A549 (cell line): Measurements from ENCODE around the gene NEK5. TPM values are rescaled to one million over a fixed set of nuclear protein-coding genes. Genes with fewer than 3 reads are reported as not detected.

Experiments used
- ATAC-seq, 2 experiments: fragments of 200-7000 bp in 1 of 2; fragments of >200 bp in 1 of 2; cut with Nextera tagmentation in 1 of 2; cut with Tn5 transposase in 1 of 2; 3 replicates each; pipeline versions ENCODE4 v1.8.0 to v1.9.1; 2018 to 2020; ENCODE audit warnings: mild to moderate bottlenecking in 1 of 2, moderate library complexity in 1 of 2
- CTCF ChIA-PET: fragments of 300-600 bp; sonication (Branson Sonifier 250); formaldehyde crosslinking; extraction: SDS; loops from one replicate; lab custom pipeline; 2021; ENCODE audit warnings: antibody characterized with exemption, inconsistent platforms; lab: Yijun Ruan, JAX
- POLR2A ChIA-PET: fragments of 350-600 bp; formaldehyde crosslinking; extraction: SDS; loops from one replicate; lab custom pipeline; 2021; ENCODE audit warnings: antibody characterized with exemption, inconsistent platforms; lab: Yijun Ruan, JAX
- DNase-seq, 2 experiments: peaks; one replicate each; pipeline versions ENCODE4 v3.0.0 to v3.0.0-alpha.2; 2011 to 2016; ENCODE audit warnings: low read depth in 1 of 2, low spot score in 1 of 2
- FAIRE-seq: peaks from 2 replicates; lab custom pipeline; 2011; peaks lifted over from hg19 to GRCh38; lab: Jason Lieb, UNC
- H3K27ac ChIP-seq, 2 experiments: fragments of >200 bp; sonication (Bioruptor Twin); formaldehyde crosslinking; 3 replicates each; pipeline ENCODE4 v1.5.1; 2016 to 2017
- H3K4me1 ChIP-seq: fragments of >200 bp; sonication (Bioruptor Twin); formaldehyde crosslinking; 3 replicates; pipeline ENCODE4 v1.6.1; 2016
- H3K4me2 ChIP-seq: fragments of >200 bp; sonication (Bioruptor Twin); formaldehyde crosslinking; 3 replicates; pipeline ENCODE4 v1.6.1; 2016
- H3K4me3 ChIP-seq: fragments of >200 bp; sonication (Bioruptor Twin); formaldehyde crosslinking; 3 replicates; pipeline ENCODE4 v1.5.1; 2016
- H3K9me3 ChIP-seq: fragments of >200 bp; sonication (Bioruptor Twin); formaldehyde crosslinking; 3 replicates; pipeline ENCODE4 v1.6.1; 2016
- CBX2 ChIP-seq: fragments of 200-600 bp; sonication (generic); IDR thresholded peaks from 2 replicates; pipeline ENCODE4 v1.6.1; 2016; ENCODE audit warnings: low read depth, mild to moderate bottlenecking, borderline replicate concordance
- CBX8 ChIP-seq: fragments of 200-600 bp; sonication (generic); IDR thresholded peaks from 2 replicates; pipeline ENCODE4 v1.6.1; 2016
- CEBPB ChIP-seq, 2 experiments: fragments of >200 bp in 1 of 2; sonication (Bioruptor Twin) in 1 of 2; formaldehyde crosslinking in 1 of 2; IDR thresholded peaks; 2 replicates each; pipeline ENCODE4 v1.6.1; 2012 to 2016
- CHD4 ChIP-seq: fragments of 200-600 bp; sonication (generic); IDR thresholded peaks from 2 replicates; pipeline ENCODE4 v1.6.1; 2016; ENCODE audit warnings: antibody characterized with exemption, mild to moderate bottlenecking, borderline replicate concordance
- EHMT2 ChIP-seq: fragments of 200-600 bp; sonication (generic); IDR thresholded peaks from 2 replicates; pipeline ENCODE4 v1.6.1; 2016; ENCODE audit warnings: antibody characterized with exemption, low read depth, mild to moderate bottlenecking, moderate library complexity
- HOXA7 ChIP-seq: fragments of 250-450 bp; sonication (Bioruptor Pico); IDR thresholded peaks from 2 replicates; pipeline ENCODE4 v1.5.0; 2020; ENCODE audit warnings: mild to moderate bottlenecking, moderate library complexity
- HOXB13 ChIP-seq: fragments of 250-450 bp; sonication (Bioruptor Pico); IDR thresholded peaks from 2 replicates; pipeline ENCODE4 v1.5.0; 2020; ENCODE audit warnings: low read depth, mild to moderate bottlenecking, moderate library complexity
- HOXB5 ChIP-seq: fragments of 250-450 bp; sonication (Bioruptor Pico); IDR thresholded peaks from 2 replicates; pipeline ENCODE4 v1.5.0; 2020; ENCODE audit warnings: mild to moderate bottlenecking, moderate library complexity
- JUNB ChIP-seq: fragments of >200 bp; sonication (Bioruptor Twin); formaldehyde crosslinking; IDR thresholded peaks from 2 replicates; pipeline ENCODE4 v1.6.1; 2016
- KDM5A ChIP-seq: fragments of 200-600 bp; sonication (generic); IDR thresholded peaks from 2 replicates; pipeline ENCODE4 v1.6.1; 2016; ENCODE audit warnings: antibody characterized with exemption, mild to moderate bottlenecking
- NPAS2 ChIP-seq: fragments of 250-450 bp; sonication (Bioruptor Pico); IDR thresholded peaks from 2 replicates; pipeline ENCODE4 v1.8.0; 2022; ENCODE audit warnings: mild to moderate bottlenecking, moderate library complexity, borderline replicate concordance
- NR3C1 ChIP-seq: fragments of >200 bp; sonication (Bioruptor Twin); formaldehyde crosslinking; IDR thresholded peaks from 3 replicates; pipeline ENCODE4 v1.6.1; 2017
- PHF8 ChIP-seq: fragments of 200-600 bp; sonication (generic); IDR thresholded peaks from 2 replicates; pipeline ENCODE4 v1.6.1; 2016; ENCODE audit warnings: low read depth, mild to moderate bottlenecking, antibody characterized with exemption, moderate library complexity, borderline replicate concordance
- POLR2AphosphoS2 ChIP-seq: conservative IDR thresholded peaks from 2 replicates; pipeline ENCODE4 v1.6.1; 2012; ENCODE audit warnings: low read length, improper control_type of control experiment, inconsistent platforms
- RAD21 ChIP-seq, 2 experiments: fragments of >200 bp in 1 of 2; sonication (Bioruptor Twin) in 1 of 2; formaldehyde crosslinking in 1 of 2; IDR thresholded peaks in 1 of 2; conservative IDR thresholded peaks in 1 of 2; 2 replicates in 1 of 2; 3 replicates in 1 of 2; pipeline ENCODE4 v1.6.1; 2012 to 2018; ENCODE audit warnings: inconsistent platforms in 1 of 2
- RNF2 ChIP-seq: fragments of 200-600 bp; sonication (generic); IDR thresholded peaks from 2 replicates; pipeline ENCODE4 v1.6.1; 2016; ENCODE audit warnings: low read depth, mild to moderate bottlenecking, antibody characterized with exemption, moderate library complexity, borderline replicate concordance
- ZFP36 ChIP-seq: fragments of 450-650 bp; IDR thresholded peaks from 2 replicates; pipeline ENCODE4 v1.6.1; 2014; ENCODE audit warnings: borderline replicate concordance; ENCODE audit not compliant: partially characterized antibody
- ZNF302 ChIP-seq: fragments of 250-450 bp; sonication (Bioruptor Pico); IDR thresholded peaks from 2 replicates; pipeline ENCODE4 v1.9.0; 2021; ENCODE audit warnings: inconsistent platforms, mild to moderate bottlenecking, moderate library complexity
- ZSCAN20 ChIP-seq: fragments of 250-450 bp; sonication (Bioruptor Pico); IDR thresholded peaks from 2 replicates; pipeline ENCODE4 v1.8.0; 2022; ENCODE audit warnings: mild to moderate bottlenecking, moderate library complexity
- WGBS: methylation state at CpG from one replicate; pipeline ENCODE4 v1.1.6; 2017; ENCODE audit errors: missing lambda C conversion rate; 5-methylcytosine and 5-hydroxymethylcytosine counted together
- polyA plus RNA-seq, 4 experiments: library from polyadenylated mRNA; depleted of rRNA in 3 of 4; stranded (reverse); fragments of >200 nt; fragmentation: RNase III in 1 of 4; extraction: RNeasy Plus Mini Kit Qiagen cat#74134 plus additional on column Dnase treatment in 1 of 4; gene quantifications; 2 replicates in 3 of 4; 3 replicates in 1 of 4; pipeline ENCODE4 v1.2.3, GENCODE V29; 2011 to 2017
- TF ChIP-seq, protein P1 (sequence below): IDR thresholded peaks from 2 replicates; pipeline ENCODE4 v1.6.1; 2012; ENCODE audit warnings: low read depth, borderline replicate concordance
- TF ChIP-seq, protein P2 (sequence below): fragments of >200 bp; sonication (Bioruptor Twin); formaldehyde crosslinking; IDR thresholded peaks from 3 replicates; pipeline ENCODE4 v1.5.1; 2016
- TF ChIP-seq, protein P3 (sequence below): fragments of 450-650 bp; IDR thresholded peaks from 2 replicates; pipeline ENCODE4 v1.6.1; 2014; ENCODE audit warnings: antibody characterized with exemption
- TF ChIP-seq, protein P4 (sequence below): fragments of 150-350 bp; IDR thresholded peaks from 2 replicates; pipeline ENCODE4 v1.6.1; 2014; ENCODE audit warnings: low read depth, mild to moderate bottlenecking, low read length

NEK5 gene
- polyA plus RNA-seq, 2 of the 4 experiments (the other 2 are of a cell fraction): 0.08 to 0.23 TPM

DNA sequence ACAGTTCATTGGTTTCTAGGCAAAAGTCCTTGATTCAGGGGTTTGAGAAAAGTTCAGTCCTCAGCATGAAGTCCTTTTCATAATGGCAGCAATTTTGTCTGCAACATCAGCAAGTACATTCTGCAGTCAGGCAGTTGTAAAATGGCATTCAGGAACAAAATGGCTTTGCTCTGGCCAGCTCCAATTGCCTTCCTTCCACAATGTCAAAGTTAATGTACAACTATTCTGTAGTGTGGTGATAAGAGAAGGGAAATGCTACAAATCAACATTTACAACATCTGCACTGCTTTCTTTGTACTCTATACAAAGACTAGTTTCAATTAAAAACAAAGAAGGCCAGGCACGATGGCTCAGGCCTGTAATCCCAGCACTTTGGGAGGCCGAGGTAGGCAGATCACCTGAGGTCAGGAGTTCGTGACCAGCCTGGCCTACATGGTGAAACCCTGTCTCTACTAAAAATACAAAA is 32.3 kb upstream of the NEK5 start:
- CTCF ChIA-PET: interaction anchor here (1.4 kb wide), 1 partner anchor 11 kb away, joined by 5 read pairs; no protein-coding TSS in a partner anchor
- TF ChIP-seq CEBPB (IDR thresholded peaks at IDR 0.05) (no peak), JUNB (no peak), ZFP36 (no peak), HOXB13 (CRISPR knock-in tag) (no peak), CBX2 (no peak), NPAS2 (CRISPR knock-in tag) (no peak), ZNF302 (no peak), RAD21 (conservative IDR thresholded peaks at IDR 0.05 in 1 of 2, IDR thresholded peaks at IDR 0.05 in 1 of 2) (no peak), CHD4 (no peak), PHF8 (no peak), HOXB5 (CRISPR knock-in tag) (no peak), HOXA7 (no peak), NR3C1 (no peak), RNF2 (no peak)
- TF ChIP-seq, protein P1, sequence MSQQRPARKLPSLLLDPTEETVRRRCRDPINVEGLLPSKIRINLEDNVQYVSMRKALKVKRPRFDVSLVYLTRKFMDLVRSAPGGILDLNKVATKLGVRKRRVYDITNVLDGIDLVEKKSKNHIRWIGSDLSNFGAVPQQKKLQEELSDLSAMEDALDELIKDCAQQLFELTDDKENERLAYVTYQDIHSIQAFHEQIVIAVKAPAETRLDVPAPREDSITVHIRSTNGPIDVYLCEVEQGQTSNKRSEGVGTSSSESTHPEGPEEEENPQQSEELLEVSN: no peak
- TF ChIP-seq, protein P2, sequence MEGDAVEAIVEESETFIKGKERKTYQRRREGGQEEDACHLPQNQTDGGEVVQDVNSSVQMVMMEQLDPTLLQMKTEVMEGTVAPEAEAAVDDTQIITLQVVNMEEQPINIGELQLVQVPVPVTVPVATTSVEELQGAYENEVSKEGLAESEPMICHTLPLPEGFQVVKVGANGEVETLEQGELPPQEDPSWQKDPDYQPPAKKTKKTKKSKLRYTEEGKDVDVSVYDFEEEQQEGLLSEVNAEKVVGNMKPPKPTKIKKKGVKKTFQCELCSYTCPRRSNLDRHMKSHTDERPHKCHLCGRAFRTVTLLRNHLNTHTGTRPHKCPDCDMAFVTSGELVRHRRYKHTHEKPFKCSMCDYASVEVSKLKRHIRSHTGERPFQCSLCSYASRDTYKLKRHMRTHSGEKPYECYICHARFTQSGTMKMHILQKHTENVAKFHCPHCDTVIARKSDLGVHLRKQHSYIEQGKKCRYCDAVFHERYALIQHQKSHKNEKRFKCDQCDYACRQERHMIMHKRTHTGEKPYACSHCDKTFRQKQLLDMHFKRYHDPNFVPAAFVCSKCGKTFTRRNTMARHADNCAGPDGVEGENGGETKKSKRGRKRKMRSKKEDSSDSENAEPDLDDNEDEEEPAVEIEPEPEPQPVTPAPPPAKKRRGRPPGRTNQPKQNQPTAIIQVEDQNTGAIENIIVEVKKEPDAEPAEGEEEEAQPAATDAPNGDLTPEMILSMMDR: no peak
- H3K4me2 ChIP-seq: no peak overlapping the region
- DNase-seq (no peak), FAIRE-seq (no peak), ATAC-seq (no peak)
- no peak overlapping the region for H3K4me3 ChIP-seq
- POLR2A ChIA-PET: no interaction called here
- H3K27ac ChIP-seq: no peak overlapping the region
- WGBS: 91% methylated on average over 3 of the region's 3 CpGs
- no peaks in the 10 kb centered on the region for H3K9me3 ChIP-seq
- H3K4me1 ChIP-seq: peaks cover 5% of the 10 kb centered on the region; the same call in 2 of the 3 replicates

DNA sequence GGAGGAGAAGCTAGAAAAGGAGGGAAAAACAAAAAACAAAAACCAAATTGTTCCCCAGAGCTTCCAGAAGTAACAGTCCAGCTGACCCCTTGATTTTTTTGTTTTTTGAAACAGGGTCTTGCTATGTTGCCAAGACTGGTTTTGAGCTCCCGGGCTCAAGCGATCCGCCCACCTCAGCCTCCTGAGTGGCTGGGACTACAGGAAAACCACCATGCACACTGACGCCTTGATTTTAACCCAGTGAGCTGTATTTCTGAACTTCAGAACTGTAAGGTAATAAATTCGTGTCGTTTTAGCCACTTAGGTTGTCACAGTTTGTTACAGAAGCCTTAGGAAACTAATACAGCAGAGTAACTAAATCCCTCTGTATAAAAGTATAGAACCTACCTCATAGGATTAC is 31.6 kb upstream of the NEK5 start:
- ATAC-seq (no peak), FAIRE-seq (no peak), DNase-seq (no peak)
- 88% methylated on average over 6 of the region's 6 CpGs for WGBS
- H3K27ac ChIP-seq: no peak overlapping the region
- no peak overlapping the region for H3K4me2 ChIP-seq
- no peak overlapping the region for H3K4me3 ChIP-seq
- CTCF ChIA-PET: interaction anchor here (1.4 kb wide), 1 partner anchor 11 kb away, joined by 5 read pairs; no protein-coding TSS in a partner anchor
- TF ChIP-seq, protein P1: no peak
- TF ChIP-seq ZFP36: no peak
- H3K4me1 ChIP-seq: peaks cover 5% of the 10 kb centered on the region; the same call in 2 of the 3 replicates
- POLR2A ChIA-PET: no interaction called here
- H3K9me3 ChIP-seq: no peaks in the 10 kb centered on the region

DNA sequence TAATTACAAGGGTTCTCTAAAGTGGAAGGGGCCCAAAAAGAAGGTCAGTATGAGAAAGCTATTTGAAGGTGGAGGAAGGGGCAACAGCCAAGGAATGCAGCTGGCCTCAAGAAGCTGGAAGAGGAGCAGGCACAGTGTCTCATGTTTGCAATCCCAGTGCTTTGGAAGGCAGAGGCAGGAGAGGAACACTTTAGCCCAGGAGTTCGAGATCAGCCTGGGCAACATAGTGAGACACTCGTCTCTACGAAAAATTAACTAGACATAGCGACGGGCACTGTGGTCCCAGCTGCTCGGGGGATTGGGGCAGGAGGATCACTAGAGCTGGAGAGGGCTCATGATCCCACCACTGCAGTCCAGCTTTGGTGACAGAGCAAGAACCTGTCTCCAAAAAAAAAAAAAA is 31.2 kb upstream of the NEK5 start:
- FAIRE-seq: no peak
- H3K27ac ChIP-seq: peak overlapping the region in 1 of 2 experiments; percentile 99; a peak in 3 of 6 replicates
- CTCF ChIA-PET: interaction anchor here (0.5 to 1.4 kb wide), 2 partner anchors 12 to 65 kb away, joined by 3 to 5 read pairs; no protein-coding TSS in a partner anchor
- no peak for ATAC-seq
- WGBS: 92% methylated on average over 6 of the region's 6 CpGs
- no peak overlapping the region for H3K4me2 ChIP-seq
- H3K4me3 ChIP-seq: no peak overlapping the region
- H3K9me3 ChIP-seq: no peaks in the 10 kb centered on the region
- DNase-seq: no peak
- H3K4me1 ChIP-seq: peaks cover 5% of the 10 kb centered on the region; the same call in 2 of the 3 replicates
- POLR2A ChIA-PET: interaction anchor here (0.6 kb wide), 1 partner anchor 358 kb away, joined by 3 read pairs; no protein-coding TSS in a partner anchor
- TF ChIP-seq KDM5A: no peak
- TF ChIP-seq, protein P1: no peak
- no peak for TF ChIP-seq CBX2
- TF ChIP-seq ZFP36: no peak
- TF ChIP-seq, protein P3, sequence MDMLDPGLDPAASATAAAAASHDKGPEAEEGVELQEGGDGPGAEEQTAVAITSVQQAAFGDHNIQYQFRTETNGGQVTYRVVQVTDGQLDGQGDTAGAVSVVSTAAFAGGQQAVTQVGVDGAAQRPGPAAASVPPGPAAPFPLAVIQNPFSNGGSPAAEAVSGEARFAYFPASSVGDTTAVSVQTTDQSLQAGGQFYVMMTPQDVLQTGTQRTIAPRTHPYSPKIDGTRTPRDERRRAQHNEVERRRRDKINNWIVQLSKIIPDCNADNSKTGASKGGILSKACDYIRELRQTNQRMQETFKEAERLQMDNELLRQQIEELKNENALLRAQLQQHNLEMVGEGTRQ: no peak
- TF ChIP-seq CBX8: no peak
- TF ChIP-seq, protein P2: no peak
- TF ChIP-seq, protein P4, sequence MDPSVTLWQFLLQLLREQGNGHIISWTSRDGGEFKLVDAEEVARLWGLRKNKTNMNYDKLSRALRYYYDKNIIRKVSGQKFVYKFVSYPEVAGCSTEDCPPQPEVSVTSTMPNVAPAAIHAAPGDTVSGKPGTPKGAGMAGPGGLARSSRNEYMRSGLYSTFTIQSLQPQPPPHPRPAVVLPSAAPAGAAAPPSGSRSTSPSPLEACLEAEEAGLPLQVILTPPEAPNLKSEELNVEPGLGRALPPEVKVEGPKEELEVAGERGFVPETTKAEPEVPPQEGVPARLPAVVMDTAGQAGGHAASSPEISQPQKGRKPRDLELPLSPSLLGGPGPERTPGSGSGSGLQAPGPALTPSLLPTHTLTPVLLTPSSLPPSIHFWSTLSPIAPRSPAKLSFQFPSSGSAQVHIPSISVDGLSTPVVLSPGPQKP: no peak
- no peak for TF ChIP-seq NPAS2 (CRISPR knock-in tag)
- no peak for TF ChIP-seq POLR2AphosphoS2
- no peak for TF ChIP-seq HOXB13 (CRISPR knock-in tag)
- no peak for TF ChIP-seq ZSCAN20
- no peak for TF ChIP-seq EHMT2
